SH-SY5Y (cell line): ENCODE data around the gene TNRC18.

ENCODE experiments used
- GATA2 ChIP-seq: IDR thresholded peaks from 2 replicates; pipeline ENCODE4 v1.6.1; 2011; ENCODE audit warnings: mild to moderate bottlenecking, low read depth, low read length
- GATA3 ChIP-seq: IDR thresholded peaks from 2 replicates; pipeline ENCODE4 v1.6.1; 2011; ENCODE audit warnings: low read depth, mild to moderate bottlenecking, low read length, moderate library complexity

- TF ChIP-seq GATA2 (no peak), GATA3 (no peak)
Observed at GRCh38 chr7:5420067-5420880, 3.4 kb downstream of the TNRC18 start.
